SK-N-SH treated with all-trans-retinoic acid at 6 μM for 48 hours (cell line): ENCODE data around the gene RASGEF1C.

ENCODE experiments used
- ARNTL ChIP-seq: fragments of 450-650 bp; formaldehyde crosslinking; IDR thresholded peaks from 2 replicates; pipeline ENCODE4 v1.5.0; 2020; ENCODE audit warnings: low read depth, mild to moderate bottlenecking, moderate library complexity, borderline replicate concordance
- CSDC2 ChIP-seq: fragments of 250-450 bp; sonication (Bioruptor Pico); IDR thresholded peaks from 2 replicates; pipeline ENCODE4 v1.5.0; 2020; ENCODE audit warnings: mild to moderate bottlenecking, moderate library complexity
- ESRRG ChIP-seq: fragments of 250-450 bp; sonication (Bioruptor Pico); IDR thresholded peaks from 2 replicates; pipeline ENCODE4 v1.6.1; 2021; ENCODE audit warnings: mild to moderate bottlenecking
- GLIS3 ChIP-seq: fragments of 250-450 bp; sonication (Bioruptor Pico); IDR thresholded peaks from 2 replicates; pipeline ENCODE4 v1.5.0; 2020; ENCODE audit warnings: mild to moderate bottlenecking, moderate library complexity
- ISL1 ChIP-seq: fragments of 250-450 bp; sonication (Bioruptor Pico); IDR thresholded peaks from 2 replicates; pipeline ENCODE4 v2.1.2; 2022; ENCODE audit warnings: mild to moderate bottlenecking, moderate library complexity
- PATZ1 ChIP-seq: fragments of 250-450 bp; sonication (Bioruptor Pico); IDR thresholded peaks from 2 replicates; pipeline ENCODE4 v1.8.0; 2020; ENCODE audit warnings: mild to moderate bottlenecking, moderate library complexity, borderline replicate concordance
- RARB ChIP-seq: fragments of 250-450 bp; sonication (Bioruptor Pico); IDR thresholded peaks from 2 replicates; pipeline ENCODE4 v1.8.0; 2021; ENCODE audit warnings: mild to moderate bottlenecking, moderate library complexity
- TOX ChIP-seq: fragments of 250-450 bp; sonication (Bioruptor Pico); IDR thresholded peaks from 2 replicates; pipeline ENCODE4 v1.8.0; 2021; ENCODE audit warnings: mild to moderate bottlenecking, moderate library complexity, borderline replicate concordance
- ZFP3 ChIP-seq: fragments of 250-450 bp; sonication (Bioruptor Pico); IDR thresholded peaks from 2 replicates; pipeline ENCODE4 v1.5.0; 2020; ENCODE audit warnings: mild to moderate bottlenecking, moderate library complexity
- ZFP30 ChIP-seq: fragments of 450-650 bp; formaldehyde crosslinking; IDR thresholded peaks from 2 replicates; pipeline ENCODE4 v1.5.0; 2022; ENCODE audit warnings: mild to moderate bottlenecking, moderate library complexity
- ZNF565 ChIP-seq: fragments of 450-650 bp; formaldehyde crosslinking; conservative IDR thresholded peaks from 2 replicates; pipeline ENCODE4 v1.5.0; 2020; ENCODE audit warnings: low read depth, mild to moderate bottlenecking, moderate library complexity
- ZNF70 ChIP-seq: fragments of 450-650 bp; formaldehyde crosslinking; IDR thresholded peaks from 2 replicates; pipeline ENCODE4 v1.5.0; 2020; ENCODE audit warnings: mild to moderate bottlenecking, moderate library complexity
- TF ChIP-seq, protein P1 (sequence below): fragments of 250-450 bp; sonication (Bioruptor Pico); IDR thresholded peaks from 2 replicates; pipeline ENCODE4 v1.5.0; 2020; ENCODE audit warnings: mild to moderate bottlenecking, moderate library complexity
- TF ChIP-seq, protein P2 (sequence below): fragments of 250-450 bp; sonication (Bioruptor Pico); IDR thresholded peaks from 2 replicates; pipeline ENCODE4 v1.5.1; 2021; ENCODE audit warnings: mild to moderate bottlenecking, moderate library complexity

- TF ChIP-seq, protein P1, sequence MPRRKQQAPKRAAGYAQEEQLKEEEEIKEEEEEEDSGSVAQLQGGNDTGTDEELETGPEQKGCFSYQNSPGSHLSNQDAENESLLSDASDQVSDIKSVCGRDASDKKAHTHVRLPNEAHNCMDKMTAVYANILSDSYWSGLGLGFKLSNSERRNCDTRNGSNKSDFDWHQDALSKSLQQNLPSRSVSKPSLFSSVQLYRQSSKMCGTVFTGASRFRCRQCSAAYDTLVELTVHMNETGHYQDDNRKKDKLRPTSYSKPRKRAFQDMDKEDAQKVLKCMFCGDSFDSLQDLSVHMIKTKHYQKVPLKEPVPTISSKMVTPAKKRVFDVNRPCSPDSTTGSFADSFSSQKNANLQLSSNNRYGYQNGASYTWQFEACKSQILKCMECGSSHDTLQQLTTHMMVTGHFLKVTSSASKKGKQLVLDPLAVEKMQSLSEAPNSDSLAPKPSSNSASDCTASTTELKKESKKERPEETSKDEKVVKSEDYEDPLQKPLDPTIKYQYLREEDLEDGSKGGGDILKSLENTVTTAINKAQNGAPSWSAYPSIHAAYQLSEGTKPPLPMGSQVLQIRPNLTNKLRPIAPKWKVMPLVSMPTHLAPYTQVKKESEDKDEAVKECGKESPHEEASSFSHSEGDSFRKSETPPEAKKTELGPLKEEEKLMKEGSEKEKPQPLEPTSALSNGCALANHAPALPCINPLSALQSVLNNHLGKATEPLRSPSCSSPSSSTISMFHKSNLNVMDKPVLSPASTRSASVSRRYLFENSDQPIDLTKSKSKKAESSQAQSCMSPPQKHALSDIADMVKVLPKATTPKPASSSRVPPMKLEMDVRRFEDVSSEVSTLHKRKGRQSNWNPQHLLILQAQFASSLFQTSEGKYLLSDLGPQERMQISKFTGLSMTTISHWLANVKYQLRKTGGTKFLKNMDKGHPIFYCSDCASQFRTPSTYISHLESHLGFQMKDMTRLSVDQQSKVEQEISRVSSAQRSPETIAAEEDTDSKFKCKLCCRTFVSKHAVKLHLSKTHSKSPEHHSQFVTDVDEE, result no peak
- TF ChIP-seq ZNF70 (CRISPR knock-in tag) (no peak), PATZ1 (CRISPR knock-in tag) (no peak), ESRRG (CRISPR knock-in tag) (no peak), ARNTL (no peak), RARB (no peak), ZFP3 (CRISPR knock-in tag) (no peak), CSDC2 (CRISPR knock-in tag) (no peak), TOX (CRISPR knock-in tag) (no peak), ZNF565 (CRISPR knock-in tag) (no peak), ISL1 (no peak), GLIS3 (CRISPR knock-in tag) (no peak), ZFP30 (no peak)
- TF ChIP-seq, protein P2, sequence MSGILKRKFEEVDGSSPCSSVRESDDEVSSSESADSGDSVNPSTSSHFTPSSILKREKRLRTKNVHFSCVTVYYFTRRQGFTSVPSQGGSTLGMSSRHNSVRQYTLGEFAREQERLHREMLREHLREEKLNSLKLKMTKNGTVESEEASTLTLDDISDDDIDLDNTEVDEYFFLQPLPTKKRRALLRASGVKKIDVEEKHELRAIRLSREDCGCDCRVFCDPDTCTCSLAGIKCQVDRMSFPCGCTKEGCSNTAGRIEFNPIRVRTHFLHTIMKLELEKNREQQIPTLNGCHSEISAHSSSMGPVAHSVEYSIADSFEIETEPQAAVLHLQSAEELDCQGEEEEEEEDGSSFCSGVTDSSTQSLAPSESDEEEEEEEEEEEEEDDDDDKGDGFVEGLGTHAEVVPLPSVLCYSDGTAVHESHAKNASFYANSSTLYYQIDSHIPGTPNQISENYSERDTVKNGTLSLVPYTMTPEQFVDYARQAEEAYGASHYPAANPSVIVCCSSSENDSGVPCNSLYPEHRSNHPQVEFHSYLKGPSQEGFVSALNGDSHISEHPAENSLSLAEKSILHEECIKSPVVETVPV (CRISPR knock-in tag), result no peak
These were observed 29.3 kb downstream of the RASGEF1C start for GRCh38 chr5:180179442-180180420.
